GM12874 (cell line): ENCODE measurements around the gene ATP13A2.

Experiments used
- TF ChIP-seq, protein P1 (sequence below): IDR thresholded peaks from 2 replicates; pipeline ENCODE4 v1.5.1; 2011; ENCODE audit warnings: low read depth, mild to moderate bottlenecking, control low read depth, low read length, moderate library complexity; ENCODE audit not compliant: insufficient read depth

The ATP13A2 gene

DNA sequence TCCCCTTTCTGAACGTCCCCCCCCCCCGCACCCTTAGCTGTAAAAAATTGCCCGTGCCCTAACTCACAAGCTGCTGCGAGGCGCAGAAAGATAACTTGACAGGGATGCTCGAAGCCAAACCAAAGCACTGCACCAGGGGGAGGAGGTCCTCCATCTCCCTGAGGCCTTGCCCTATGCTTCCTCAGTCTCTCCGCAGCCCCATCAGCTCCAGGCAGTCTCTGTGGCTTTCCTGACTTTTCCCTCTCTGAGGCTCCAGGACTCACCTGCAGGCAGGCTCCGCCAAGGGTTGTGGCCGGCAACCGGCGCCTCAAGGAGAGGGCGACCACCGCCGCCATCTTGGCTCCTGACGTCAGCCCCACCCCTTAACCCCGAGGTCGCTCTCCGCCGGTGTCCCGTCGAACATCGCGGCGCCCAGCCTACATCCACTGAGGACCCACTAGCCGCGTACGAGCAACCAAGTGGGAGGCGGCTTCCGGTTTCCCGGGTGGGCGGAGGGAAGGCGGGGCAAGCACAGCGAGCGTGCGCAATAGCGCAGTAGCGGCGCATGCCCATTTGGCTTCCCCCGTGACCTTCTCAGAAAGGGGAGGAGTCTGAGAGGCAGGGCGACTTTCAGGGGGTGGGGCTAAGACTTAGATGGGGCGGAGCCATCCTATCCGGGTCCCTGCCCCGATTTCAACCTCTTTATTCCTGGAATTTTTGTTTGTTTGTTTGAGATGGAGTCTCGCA, 42.1 kb upstream of the ATP13A2 start, which contains the start of gene SDHB:
Gene SDHB, minus strand, starts transcription at position 348 of the 726 bp plus-strand sequence. Its CDS starts 13 bp downstream, at position 335.
- TF ChIP-seq, protein P1, sequence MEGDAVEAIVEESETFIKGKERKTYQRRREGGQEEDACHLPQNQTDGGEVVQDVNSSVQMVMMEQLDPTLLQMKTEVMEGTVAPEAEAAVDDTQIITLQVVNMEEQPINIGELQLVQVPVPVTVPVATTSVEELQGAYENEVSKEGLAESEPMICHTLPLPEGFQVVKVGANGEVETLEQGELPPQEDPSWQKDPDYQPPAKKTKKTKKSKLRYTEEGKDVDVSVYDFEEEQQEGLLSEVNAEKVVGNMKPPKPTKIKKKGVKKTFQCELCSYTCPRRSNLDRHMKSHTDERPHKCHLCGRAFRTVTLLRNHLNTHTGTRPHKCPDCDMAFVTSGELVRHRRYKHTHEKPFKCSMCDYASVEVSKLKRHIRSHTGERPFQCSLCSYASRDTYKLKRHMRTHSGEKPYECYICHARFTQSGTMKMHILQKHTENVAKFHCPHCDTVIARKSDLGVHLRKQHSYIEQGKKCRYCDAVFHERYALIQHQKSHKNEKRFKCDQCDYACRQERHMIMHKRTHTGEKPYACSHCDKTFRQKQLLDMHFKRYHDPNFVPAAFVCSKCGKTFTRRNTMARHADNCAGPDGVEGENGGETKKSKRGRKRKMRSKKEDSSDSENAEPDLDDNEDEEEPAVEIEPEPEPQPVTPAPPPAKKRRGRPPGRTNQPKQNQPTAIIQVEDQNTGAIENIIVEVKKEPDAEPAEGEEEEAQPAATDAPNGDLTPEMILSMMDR = no peak

- TF ChIP-seq, protein P1 = no peak
Measured at GRCh38 chr1:17053086-17053684, 41.5 kb upstream of the ATP13A2 start.

DNA sequence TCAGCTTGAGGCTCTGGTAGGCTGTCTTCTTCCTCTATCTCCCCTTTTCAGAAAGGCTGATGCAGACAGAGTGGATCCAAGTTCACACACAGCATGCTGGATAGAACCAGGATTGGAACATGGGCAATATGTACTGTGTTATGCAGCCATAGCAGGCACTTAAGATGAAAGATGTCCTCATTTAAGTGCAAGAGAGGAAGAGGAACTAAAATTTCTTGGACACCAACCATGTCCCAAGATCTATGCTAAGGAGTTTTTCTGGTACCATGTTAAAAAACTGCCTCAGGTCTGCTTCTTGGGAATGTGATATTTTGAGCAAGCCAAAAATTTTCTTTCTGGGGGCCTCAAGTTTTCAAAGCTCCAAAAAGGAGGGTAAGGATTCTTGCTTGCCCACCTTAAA, 40.9 kb upstream of the ATP13A2 start:
- TF ChIP-seq, protein P1 = no peak

DNA sequence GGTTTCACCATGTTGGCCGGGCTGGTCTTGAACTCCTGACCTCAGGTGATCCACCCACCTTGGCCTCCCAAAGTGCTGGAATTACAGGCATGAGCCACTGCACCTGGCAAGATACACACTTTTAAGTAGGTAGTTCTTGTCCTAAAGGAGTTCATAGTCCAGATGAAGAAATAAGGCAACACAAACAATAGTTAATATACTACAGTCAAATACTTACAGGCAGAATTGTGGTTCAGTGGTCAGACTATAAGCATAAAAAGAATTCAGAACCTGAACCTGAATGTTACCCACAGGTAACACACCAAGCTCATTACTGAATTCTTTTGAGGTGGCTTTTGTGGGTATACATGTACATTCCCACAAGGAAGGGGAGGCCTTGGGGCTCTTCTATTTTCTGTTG, 40.3 kb upstream of the ATP13A2 start:
- TF ChIP-seq, protein P1 = no peak

- TF ChIP-seq, protein P1 = no peak
Measured at GRCh38 chr1:17047924-17048323, 36.2 kb upstream of the ATP13A2 start.

- TF ChIP-seq, protein P1 = no peak
Measured at GRCh38 chr1:17046334-17046657, 34.6 kb upstream of the ATP13A2 start.

DNA sequence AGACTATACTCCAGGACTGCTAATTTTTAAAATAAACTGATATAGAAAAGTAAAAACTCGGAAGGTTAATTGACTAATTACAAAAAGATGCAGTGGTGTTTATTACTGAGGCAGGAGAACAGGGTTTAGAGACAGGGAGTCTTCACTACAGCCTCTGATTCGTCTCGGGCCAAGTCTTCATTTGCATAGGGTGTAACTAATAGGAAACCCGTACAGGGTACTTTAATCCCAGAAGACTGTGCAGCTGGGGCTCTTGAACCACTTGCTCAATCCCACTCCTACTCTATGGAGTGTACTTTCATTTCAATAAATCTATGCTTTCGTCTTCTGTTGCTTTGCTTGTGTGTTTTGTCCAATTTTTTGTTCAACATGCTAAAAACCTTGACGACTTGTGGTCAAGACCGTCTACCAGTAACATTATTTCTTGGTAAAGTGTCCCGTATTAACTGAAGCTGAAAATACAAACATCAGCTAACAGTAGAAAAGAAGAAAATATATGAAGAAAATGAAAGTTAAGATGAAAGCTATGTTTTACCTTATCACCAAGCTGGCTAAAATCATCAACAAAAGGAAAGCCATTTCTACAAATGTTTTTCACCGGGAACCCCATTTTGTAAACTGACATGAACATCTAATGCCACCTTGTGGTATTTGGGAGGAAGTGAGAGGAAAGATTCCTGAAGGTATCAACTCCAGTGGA, 34.1 kb upstream of the ATP13A2 start:
- TF ChIP-seq, protein P1 = peak; percentile 44; the same call in 1 of the 2 replicates
